Neuronal stem cell (in vitro differentiated cells): ENCODE measurements around the gene DOCK11.
"Not testable (repeated sequence)": the region's sequence is repeated elsewhere in the genome, so short reads cannot be mapped to it uniquely, and the experiment has no call there.

Experiments used
- DNase-seq: peaks from one replicate; pipeline ENCODE4 v3.0.0-alpha.2; 2013; ENCODE audit warnings: low spot score
- H2AFZ ChIP-seq: one replicate; pipeline ENCODE4 v1.6.1; 2013; ENCODE audit warnings: mild to moderate bottlenecking, low read length, inconsistent platforms
- H2AK5ac ChIP-seq: 2 replicates; pipeline ENCODE4 v1.6.1; 2013; ENCODE audit warnings: low read depth, mild to moderate bottlenecking, inconsistent platforms, low read length, moderate library complexity, mixed read lengths
- H2BK120ac ChIP-seq: 2 replicates; pipeline ENCODE4 v1.6.1; 2013; ENCODE audit warnings: low read depth, mild to moderate bottlenecking, inconsistent platforms, low read length, moderate library complexity, mixed read lengths
- H2BK12ac ChIP-seq: one replicate; pipeline ENCODE4 v1.6.1; 2013; ENCODE audit warnings: low read length, inconsistent platforms
- H2BK15ac ChIP-seq: 2 replicates; pipeline ENCODE4 v1.6.1; 2013; ENCODE audit warnings: mild to moderate bottlenecking, low read length, inconsistent platforms, mixed read lengths
- H2BK5ac ChIP-seq: one replicate; pipeline ENCODE4 v1.6.1; 2013; ENCODE audit warnings: inconsistent platforms, mild to moderate bottlenecking, low read length, moderate library complexity
- H3K14ac ChIP-seq: one replicate; pipeline ENCODE4 v1.6.1; 2013; ENCODE audit warnings: low read length, inconsistent platforms
- H3K18ac ChIP-seq: 2 replicates; pipeline ENCODE4 v1.6.1; 2013; ENCODE audit warnings: low read length, inconsistent platforms
- H3K23ac ChIP-seq: 2 replicates; pipeline ENCODE4 v1.6.1; 2013; ENCODE audit warnings: low read depth, mild to moderate bottlenecking, mixed read lengths, low read length, inconsistent platforms; ENCODE audit not compliant: poor library complexity
- H3K27ac ChIP-seq: replicated peaks from 3 replicates; pipeline ENCODE4 v1.5.1; 2013; ENCODE audit warnings: low read length, inconsistent platforms
- H3K27me3 ChIP-seq, 3 experiments: 2 replicates each; pipeline ENCODE4 v1.6.1; 2013; ENCODE audit warnings: low read length in 3 of 3, mild to moderate bottlenecking in 2 of 3, inconsistent platforms in 1 of 3, low read depth in 1 of 3, mixed read lengths in 1 of 3, moderate library complexity in 1 of 3; ENCODE audit not compliant: control insufficient read depth in 3 of 3, insufficient read depth in 3 of 3
- H3K36me3 ChIP-seq, 2 donors: replicated peaks in 1 of 2; 2 replicates each; pipeline ENCODE4 v1.6.1; 2013; ENCODE audit warnings: low read length in 2 of 2; ENCODE audit not compliant: control insufficient read depth in 2 of 2, insufficient read depth in 2 of 2
- H3K4ac ChIP-seq: 2 replicates; pipeline ENCODE4 v1.6.1; 2013; ENCODE audit warnings: inconsistent platforms, mild to moderate bottlenecking, low read length, moderate library complexity
- H3K4me1 ChIP-seq, 2 donors: 1 replicate in 1 of 2; 2 replicates in 1 of 2; pipeline ENCODE4 v1.6.1; 2013; ENCODE audit warnings: low read length in 2 of 2, low read depth in 1 of 2; ENCODE audit not compliant: control insufficient read depth in 2 of 2, insufficient read depth in 1 of 2
- H3K4me2 ChIP-seq: one replicate; pipeline ENCODE4 v1.6.1; 2013; ENCODE audit warnings: mild to moderate bottlenecking, low read length, inconsistent platforms; ENCODE audit not compliant: insufficient read depth, poor library complexity, severe bottlenecking
- H3K4me3 ChIP-seq, 2 donors: 2 replicates each; pipeline ENCODE4 v1.5.1; 2013; ENCODE audit warnings: low read length in 2 of 2, mild to moderate bottlenecking in 2 of 2, inconsistent platforms in 1 of 2, moderate library complexity in 1 of 2
- H3K79me1 ChIP-seq: one replicate; pipeline ENCODE4 v1.6.1; 2013; ENCODE audit warnings: low read depth, mild to moderate bottlenecking, inconsistent platforms, low read length, moderate library complexity
- H3K9ac ChIP-seq: one replicate; pipeline ENCODE4 v1.6.1; 2013; ENCODE audit warnings: mild to moderate bottlenecking, low read depth, low read length, inconsistent platforms; ENCODE audit not compliant: poor library complexity
- H3K9me3 ChIP-seq, 2 donors: replicated peaks in 1 of 2; 2 replicates each; pipeline versions ENCODE3 to v1.6.1; 2013; ENCODE audit warnings: low read length in 2 of 2, mild to moderate bottlenecking in 2 of 2, inconsistent platforms in 1 of 2, low read depth in 1 of 2, mixed read lengths in 1 of 2, moderate library complexity in 1 of 2; ENCODE audit not compliant: control insufficient read depth in 2 of 2, insufficient read depth in 1 of 2
- H4K8ac ChIP-seq: one replicate; pipeline ENCODE4 v1.6.1; 2013; ENCODE audit warnings: low read depth, mild to moderate bottlenecking, inconsistent platforms, low read length, moderate library complexity
- H4K91ac ChIP-seq: one replicate; pipeline ENCODE4 v1.6.1; 2013; ENCODE audit warnings: low read length, low read depth, mild to moderate bottlenecking, inconsistent platforms; ENCODE audit not compliant: poor library complexity
- WGBS, 2 donors: extraction: QIAGEN DNeasy Blood & Tissue Kit; methylation state at CpG; one replicate each; pipeline ENCODE4 v1.1.7; 2013; ENCODE audit warnings: missing lambda C conversion rate in 2 of 2, mixed read lengths in 1 of 2; ENCODE audit not compliant: insufficient read length in 2 of 2, insufficient replicate concordance in 1 of 2; ENCODE audit errors: extremely low coverage in 2 of 2; 5-methylcytosine and 5-hydroxymethylcytosine counted together

DOCK11 gene

DNA sequence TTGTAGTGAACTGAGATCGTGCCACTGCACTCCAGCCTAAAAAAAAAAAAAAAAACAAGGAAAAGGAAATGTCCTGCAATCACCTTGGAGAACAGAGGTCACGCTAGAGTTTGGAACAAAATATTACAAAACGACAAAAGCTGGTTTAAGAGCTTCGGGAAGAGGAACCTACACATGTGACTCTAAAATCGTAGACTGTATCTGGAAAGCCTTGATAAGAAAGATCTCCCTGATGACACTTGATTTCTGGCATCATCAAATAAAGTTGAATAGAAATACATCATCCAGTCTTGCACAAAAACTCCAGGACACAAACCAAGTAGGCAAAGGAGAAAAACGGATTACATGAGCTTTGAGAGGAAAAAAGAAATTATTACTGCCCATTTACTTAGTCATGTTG is 31.1 kb upstream of the DOCK11 start:
- no peaks in the 10 kb centered on the region for H3K36me3 ChIP-seq
- H3K4me2 ChIP-seq, result no peak overlapping the region

DNA sequence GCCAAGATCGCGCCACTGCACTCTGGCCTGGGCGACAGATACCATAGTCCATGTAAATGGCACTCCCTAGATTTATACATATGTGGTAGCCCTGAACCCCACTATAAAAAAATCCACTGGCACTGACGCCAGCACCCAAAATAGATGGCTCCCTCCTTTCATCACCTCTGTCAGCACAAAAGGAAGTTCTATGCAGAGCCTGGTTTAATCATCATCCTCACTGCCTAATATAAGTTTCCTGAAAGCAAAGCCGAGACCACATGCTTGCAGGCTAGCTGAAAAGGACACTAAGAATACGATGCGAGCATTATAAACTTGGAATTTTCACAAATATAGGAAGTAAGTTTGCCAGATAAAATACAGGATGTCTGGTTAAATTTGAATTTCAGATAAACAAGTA is 27.5 kb upstream of the DOCK11 start:
- H4K91ac ChIP-seq, result no peak overlapping the region
- no peak overlapping the region for H3K18ac ChIP-seq
- H3K9me3 ChIP-seq, result no peaks in the 10 kb centered on the region
- no peak overlapping the region for H3K27ac ChIP-seq
- no peak overlapping the region for H2AK5ac ChIP-seq
- no peaks in the 10 kb centered on the region for H3K4me1 ChIP-seq
- no peak overlapping the region for H3K4me2 ChIP-seq
- no peak overlapping the region for H2BK12ac ChIP-seq
- H3K4me3 ChIP-seq, result no peak overlapping the region
- H3K27me3 ChIP-seq, result no peaks in the 10 kb centered on the region
- no peak overlapping the region for H3K14ac ChIP-seq
- H2AFZ ChIP-seq, result no peak overlapping the region
- no peak overlapping the region for H3K9ac ChIP-seq
- H3K36me3 ChIP-seq, result no peaks in the 10 kb centered on the region
- no peak overlapping the region for H2BK15ac ChIP-seq
- H2BK5ac ChIP-seq, result no peak overlapping the region
- H3K4ac ChIP-seq, result no peak overlapping the region
- WGBS, 2 donors, result no CpG with 5 or more reads among the region's 7 CpGs
- H3K79me1 ChIP-seq, result no peaks in the 10 kb centered on the region
- no peak overlapping the region for H3K23ac ChIP-seq
- no peak overlapping the region for H2BK120ac ChIP-seq
- no peak for DNase-seq
- H4K8ac ChIP-seq, result no peak overlapping the region

More for the DNA sequence above, 31.1 kb upstream of the DOCK11 start:
- Histone ChIP-seq H2BK5ac (no peak overlapping the region), H3K4ac (no peak overlapping the region), H3K9me3 (no peaks in the 10 kb centered on the region), H3K4me1 (no peaks in the 10 kb centered on the region), H2AFZ (no peak overlapping the region), H3K14ac (no peak overlapping the region), H3K27ac (no peak overlapping the region), H3K23ac (no peak overlapping the region), H2BK120ac (no peak overlapping the region), H2AK5ac (no peak overlapping the region), H3K79me1 (no peaks in the 10 kb centered on the region), H3K9ac (no peak overlapping the region), H3K4me3 (no peak overlapping the region), H2BK12ac (no peak overlapping the region), H4K91ac (no peak overlapping the region), H3K18ac (no peak overlapping the region), H3K27me3 (no peaks in the 10 kb centered on the region), H2BK15ac (no peak overlapping the region), H4K8ac (no peak overlapping the region)
- WGBS, 2 donors, result no CpG with 5 or more reads among the region's 6 CpGs
- no peak for DNase-seq

DNA sequence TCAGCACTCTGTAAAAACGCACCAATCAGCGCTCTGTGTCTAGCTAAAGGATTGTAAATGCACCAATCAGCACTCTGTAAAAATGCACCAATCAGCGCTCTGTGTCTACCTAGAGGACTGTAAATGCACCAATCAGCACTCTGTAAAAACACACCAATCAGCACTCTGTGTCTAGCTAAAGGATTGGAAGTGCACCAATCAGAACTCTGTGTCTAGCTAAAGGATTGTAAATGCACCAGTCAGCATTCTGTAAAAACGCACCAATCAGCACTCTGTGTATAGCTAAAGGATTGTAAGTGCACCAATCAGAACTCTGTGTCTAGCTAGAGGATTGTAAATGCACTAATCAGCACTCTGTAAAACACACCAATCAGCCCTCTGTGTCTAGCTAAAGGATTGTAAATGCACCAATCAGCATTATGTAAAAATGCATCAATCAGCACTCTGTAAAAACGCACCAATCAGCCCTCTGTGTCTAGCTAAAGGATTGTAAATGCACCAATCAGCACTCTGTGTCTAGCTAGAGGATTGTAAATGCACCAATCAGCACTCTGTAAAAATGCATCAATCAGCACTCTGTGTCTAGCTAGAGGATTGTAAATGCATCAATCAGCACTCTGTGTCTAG is 24.8 kb upstream of the DOCK11 start:
- not testable (repeated sequence) for H3K27me3 ChIP-seq, H3K18ac ChIP-seq, DNase-seq, H2BK15ac ChIP-seq, H2AK5ac ChIP-seq, H3K4me1 ChIP-seq, H3K9ac ChIP-seq, H4K8ac ChIP-seq, H2BK5ac ChIP-seq, H3K23ac ChIP-seq, H2BK120ac ChIP-seq, H3K4me3 ChIP-seq, H2BK12ac ChIP-seq, H3K4ac ChIP-seq, H3K4me2 ChIP-seq, H3K14ac ChIP-seq, H4K91ac ChIP-seq, H3K9me3 ChIP-seq, H3K79me1 ChIP-seq, H3K36me3 ChIP-seq, H3K27ac ChIP-seq, H2AFZ ChIP-seq
- no CpG with 5 or more reads among the region's 5 CpGs for WGBS, 2 donors

DNA sequence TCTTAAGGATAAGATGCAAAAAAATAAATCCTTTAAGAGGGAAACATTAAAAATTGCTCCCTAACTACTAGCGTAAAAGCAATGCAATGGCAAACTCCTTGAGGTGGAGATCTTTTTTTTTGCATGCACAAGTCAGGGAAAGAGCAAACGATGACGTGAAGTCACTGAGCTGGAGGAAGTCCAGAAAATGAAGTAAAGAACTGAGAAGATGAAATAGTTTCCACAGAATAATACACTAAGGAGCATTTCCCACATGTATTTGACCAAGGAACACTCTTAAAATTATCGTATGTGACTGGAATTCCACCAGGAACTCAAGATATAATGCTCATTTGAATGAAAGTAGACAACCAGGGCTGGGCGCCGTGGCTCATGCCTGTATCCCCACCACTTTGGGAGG is 21.0 kb upstream of the DOCK11 start:
- H3K4me2 ChIP-seq, result no peak overlapping the region
- H3K9me3 ChIP-seq, result no peaks in the 10 kb centered on the region
- H2BK5ac ChIP-seq, result no peak overlapping the region
- H2BK120ac ChIP-seq, result no peak overlapping the region
- H4K8ac ChIP-seq, result no peak overlapping the region
- no peaks in the 10 kb centered on the region for H3K27me3 ChIP-seq
- H3K9ac ChIP-seq, result no peak overlapping the region
- no peak overlapping the region for H2BK15ac ChIP-seq
- H3K27ac ChIP-seq, result no peak overlapping the region
- no peak overlapping the region for H2AK5ac ChIP-seq
- H3K23ac ChIP-seq, result no peak overlapping the region
- no peak overlapping the region for H2AFZ ChIP-seq
- WGBS, 2 donors, result no CpG with 5 or more reads among the region's 6 CpGs
- H2BK12ac ChIP-seq, result no peak overlapping the region
- no peaks in the 10 kb centered on the region for H3K79me1 ChIP-seq
- H3K18ac ChIP-seq, result no peak overlapping the region
- DNase-seq, result no peak
- H3K4me3 ChIP-seq, result no peak overlapping the region
- no peaks in the 10 kb centered on the region for H3K36me3 ChIP-seq
- H3K4me1 ChIP-seq, result no peaks in the 10 kb centered on the region
- H3K4ac ChIP-seq, result no peak overlapping the region
- no peak overlapping the region for H3K14ac ChIP-seq
- no peak overlapping the region for H4K91ac ChIP-seq
